ENCODE measurements around the gene TWF1. TPM values are rescaled to one million over a fixed set of nuclear protein-coding genes. Genes with fewer than 3 reads are reported as not detected.

TWF1 gene
- total and polyA plus RNA-seq, 2 donors (not counting 3 experiments of a cell fraction or from before 2014, with no cell fraction given), result 23.8 to 75.5 TPM

DNA sequence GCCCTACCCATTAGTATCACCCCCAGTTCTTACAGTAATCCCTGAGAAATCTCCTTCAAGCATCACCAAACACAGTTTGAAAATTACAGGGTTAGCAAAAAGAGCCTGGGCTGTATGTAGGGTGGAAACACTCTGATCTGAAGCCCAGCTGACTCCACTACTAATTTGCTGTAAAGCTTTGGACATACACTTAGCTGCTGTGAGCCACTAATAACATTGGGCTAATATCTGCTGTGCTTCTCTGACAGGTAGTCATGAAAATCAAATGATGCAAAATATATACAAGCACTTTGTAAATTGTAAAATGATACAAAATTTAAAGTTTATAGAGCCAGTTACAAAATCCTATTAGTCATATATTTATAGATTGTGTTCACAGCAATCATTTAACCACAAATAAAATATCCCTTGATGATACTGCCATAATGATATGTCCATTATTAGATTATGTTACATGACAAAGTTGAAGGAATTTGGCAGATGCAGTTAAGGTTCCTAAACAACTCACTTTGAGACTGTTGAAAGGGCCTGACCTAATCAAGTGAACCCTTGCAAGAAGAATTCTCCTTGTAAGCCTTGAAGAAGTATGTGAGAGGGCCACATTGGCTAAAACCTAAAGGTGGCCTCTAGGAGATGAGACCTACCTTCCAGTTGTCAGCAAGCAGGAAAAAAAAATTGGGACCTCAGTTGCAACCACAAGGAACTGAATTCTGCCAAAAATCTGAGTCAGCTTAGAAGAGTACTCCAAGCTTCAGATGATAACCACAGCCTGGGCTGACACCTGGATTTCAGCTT, 19.0 kb downstream of the TWF1 start:
- TSS peak; percentile 10 for BruUV-seq (replicated peaks)

More for the DNA sequence above, 19.0 kb downstream of the TWF1 start:
- Histone ChIP-seq H3K9me3 (replicated peaks; ENCODE audit: control insufficient read depth, insufficient read depth, low read length) (no peaks in the 10 kb centered on the region), H2AFZ (ENCODE audit: low read depth, low read length) (no peak overlapping the region), H3K4me3 (replicated peaks in 1 of 3; ENCODE audit: insufficient read depth in 1 of 3, low read depth in 1 of 3, low read length in 3 of 3) (no peak overlapping the region), H3K36me3 (ENCODE audit: control insufficient read depth in 2 of 2, extremely low read depth in 1 of 2, insufficient read depth in 2 of 2, low read length in 2 of 2) (peaks cover 2 to 8% of the 10 kb centered on the region in 2 experiments), H4K20me1 (replicated peaks; ENCODE audit: control insufficient read depth, extremely low read depth, insufficient read depth, low read length) (no peaks in the 10 kb centered on the region), H3K9me1 (replicated peaks; ENCODE audit: control insufficient read depth, extremely low read depth, insufficient read depth, low read length) (no peaks in the 10 kb centered on the region), H3K79me2 (ENCODE audit: control insufficient read depth, insufficient read depth, low read length) (no peaks in the 10 kb centered on the region), H3K27me3 (ENCODE audit: control insufficient read depth in 2 of 2, insufficient read depth in 2 of 2, low read length in 2 of 2) (no peaks in the 10 kb centered on the region), H3K4me2 (ENCODE audit: insufficient read depth, low read length) (no peak overlapping the region), H3K27ac (ENCODE audit: insufficient read depth, low read depth, low read length) (no peak overlapping the region), H3K4me1 (ENCODE audit: control insufficient read depth, extremely low read depth, insufficient read depth, low read length) (no peaks in the 10 kb centered on the region), H3K9ac (replicated peaks; ENCODE audit: extremely low read depth, insufficient read depth, low read length) (no peak overlapping the region)
- ChIA-PET CTCF (no interaction called here), POLR2A (no interaction called here)
- dilution Hi-C loops (cut with MboI; ENCODE audit: extremely low pct_ligation_motif_present, low sequenced_read_pairs), result no loop called here
- TF ChIP-seq POLR2AphosphoS5 (IDR thresholded peaks at IDR 0.05; ENCODE audit: insufficient read depth, low read depth, low read length) (no peak), MAX (IDR thresholded peaks at IDR 0.05; ENCODE audit: insufficient read depth, insufficient read length) (no peak), JUN (IDR thresholded peaks at IDR 0.05; ENCODE audit: borderline replicate concordance, insufficient read depth, insufficient read length, low read depth) (no peak), FOS (IDR thresholded peaks at IDR 0.05; ENCODE audit: borderline replicate concordance, insufficient read depth, low read length) (no peak), CTCF (IDR thresholded peaks at IDR 0.05; ENCODE audit: extremely low read depth in 1 of 2, insufficient read depth in 1 of 2, low read depth in 1 of 2, low read length in 2 of 2) (no peak), EZH2 (IDR thresholded peaks at IDR 0.05; ENCODE audit: borderline replicate concordance, low read depth, low read length, severe bottlenecking) (no peak), POLR2A (IDR thresholded peaks at IDR 0.05; ENCODE audit: low read depth, low read length) (no peak), GATA2 (IDR thresholded peaks at IDR 0.05; ENCODE audit: insufficient read depth, insufficient read length, low read depth, low read length) (no peak), MYC (IDR thresholded peaks at IDR 0.05; ENCODE audit: low read depth, low read length) (no peak)
- FAIRE-seq, result no peak
- no peak for DNase-seq (ENCODE audit: low read depth, low spot score)
- intact Hi-C loops (cut with micrococcal nuclease), result no loop called here

Measured in endothelial cell of umbilical vein (primary cell).